NCI-H2171 treated with DMSO at 0.1 percent for 48 hours (cell line): ENCODE measurements around the gene ELK3.
"Not testable (repeated sequence)": the region's sequence is repeated elsewhere in the genome, so short reads cannot be mapped to it uniquely, and the experiment has no call there.

Source experiments
- DNase-seq: peaks from one replicate; lab custom pipeline; 2025; lab: John Stamatoyannopoulos, UW

ELK3 gene

DNA sequence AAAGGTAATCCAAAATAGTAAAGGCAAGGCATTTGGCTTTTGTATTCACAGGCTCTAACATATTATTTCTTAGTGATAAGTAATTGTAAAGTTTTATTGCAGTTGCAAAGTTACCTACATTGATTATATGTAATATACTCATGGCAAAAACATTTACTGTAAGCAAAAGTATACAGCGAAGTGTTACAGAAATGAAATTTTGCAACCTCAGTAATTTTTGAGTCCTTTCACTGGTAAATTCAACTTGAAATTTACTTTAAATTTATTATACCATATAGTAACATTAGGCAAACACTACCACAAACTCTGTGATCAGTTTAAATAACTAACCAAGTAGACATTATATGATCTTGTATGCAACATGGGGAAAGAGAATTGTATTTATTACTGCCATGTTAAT lies 117.0 kb downstream of the ELK3 start:
- no peak for DNase-seq

DNA sequence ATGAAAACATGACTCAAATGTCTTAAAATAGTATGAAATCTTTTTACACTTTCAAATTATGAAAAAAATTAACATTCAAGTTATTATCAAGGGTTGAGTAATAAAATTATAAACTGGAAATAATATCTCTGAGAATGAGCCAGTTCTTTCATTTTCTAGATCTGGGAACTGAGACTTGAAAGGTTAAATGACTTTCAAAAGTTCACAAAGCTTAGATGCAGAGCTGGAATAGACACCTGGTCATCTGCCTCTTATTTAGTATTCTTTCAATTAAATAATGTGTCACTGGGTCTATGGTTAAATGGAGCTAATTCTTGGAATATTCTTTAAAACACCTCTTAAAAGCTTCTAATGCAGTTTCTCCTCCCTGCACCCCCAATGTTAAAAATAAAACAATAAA lies 119.4 kb downstream of the ELK3 start:
- no peak for DNase-seq

DNA sequence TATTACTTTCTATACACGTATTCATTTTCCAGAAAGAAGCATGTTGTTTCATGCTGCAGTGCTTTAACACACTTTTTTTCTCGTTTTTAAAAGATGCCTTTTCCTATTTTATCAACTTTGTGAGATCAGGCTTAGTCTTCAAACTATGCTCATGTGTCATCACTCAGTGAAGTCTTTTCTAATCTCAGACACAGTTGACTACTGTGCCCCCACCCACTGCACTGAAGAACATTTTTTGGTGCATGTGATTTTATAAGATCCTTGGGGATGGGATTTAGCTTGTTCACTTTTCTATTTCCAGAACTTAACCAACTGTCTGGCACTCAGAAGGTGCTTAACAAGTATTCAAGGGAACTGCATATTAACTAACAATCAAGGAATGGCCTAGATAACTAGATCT lies 120.5 kb downstream of the ELK3 start:
- no peak for DNase-seq

DNA sequence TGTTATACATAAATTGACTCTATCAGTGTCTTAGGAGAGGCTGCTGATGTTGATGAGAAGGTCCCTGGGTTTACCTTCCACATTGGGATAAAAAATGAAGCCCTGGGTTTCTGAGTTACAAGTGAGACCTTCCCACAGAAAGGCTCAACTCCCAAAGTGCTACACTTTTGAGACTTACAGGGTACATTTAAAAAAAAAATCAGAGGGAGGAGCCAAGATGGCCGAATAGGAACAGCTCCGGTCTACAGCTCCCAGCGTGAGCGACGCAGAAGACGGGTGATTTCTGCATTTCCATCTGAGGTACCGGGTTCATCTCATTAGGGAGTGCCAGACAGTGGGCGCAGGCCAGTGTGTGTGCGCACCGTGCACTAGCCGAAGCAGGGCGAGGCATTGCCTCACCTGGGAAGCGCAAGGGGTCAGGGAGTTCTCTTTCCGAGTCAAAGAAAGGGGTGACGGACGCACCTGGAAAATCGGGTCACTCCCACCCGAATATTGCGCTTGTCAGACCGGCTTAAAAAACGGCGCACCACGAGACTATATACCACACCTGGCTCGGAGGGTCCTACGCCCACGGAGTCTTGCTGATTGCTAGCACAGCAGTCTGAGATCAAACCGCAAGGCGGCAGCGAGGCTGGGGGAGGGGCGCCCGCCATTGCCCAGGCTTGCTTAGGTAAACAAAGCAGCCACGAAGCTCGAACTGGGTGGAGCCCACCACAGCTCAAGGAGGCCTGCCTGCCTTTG lies 121.7 kb downstream of the ELK3 start:
- peak; percentile 63 for DNase-seq

DNA sequence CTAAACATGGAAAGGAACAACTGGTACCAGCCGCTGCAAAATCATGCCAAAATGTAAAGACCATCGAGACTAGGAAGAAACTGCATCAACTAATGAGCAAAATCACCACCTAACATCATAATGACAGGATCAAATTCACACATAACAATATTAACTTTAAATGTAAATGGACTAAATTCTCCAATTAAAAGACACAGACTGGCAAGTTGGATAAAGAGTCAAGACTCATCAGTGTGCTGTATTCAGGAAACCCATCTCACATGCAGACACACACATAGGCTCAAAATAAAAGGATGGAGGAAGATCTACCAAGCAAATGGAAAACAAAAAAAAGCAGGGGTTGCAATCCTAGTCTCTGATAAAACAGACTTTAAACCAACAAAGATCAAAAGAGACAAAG lies 123.6 kb downstream of the ELK3 start:
- DNase-seq, result not testable (repeated sequence)
